ENCODE data around the gene STK26. TPM values are rescaled to one million over a fixed set of nuclear protein-coding genes. Genes with fewer than 3 reads are reported as not detected.
"Not testable (repeated sequence)": the region's sequence is repeated elsewhere in the genome, so short reads cannot be mapped to it uniquely, and the experiment has no call there.

Gene STK26
- total and polyA plus RNA-seq, 9 donors, result 1.9 to 11.6 (median 3.2) TPM

DNA sequence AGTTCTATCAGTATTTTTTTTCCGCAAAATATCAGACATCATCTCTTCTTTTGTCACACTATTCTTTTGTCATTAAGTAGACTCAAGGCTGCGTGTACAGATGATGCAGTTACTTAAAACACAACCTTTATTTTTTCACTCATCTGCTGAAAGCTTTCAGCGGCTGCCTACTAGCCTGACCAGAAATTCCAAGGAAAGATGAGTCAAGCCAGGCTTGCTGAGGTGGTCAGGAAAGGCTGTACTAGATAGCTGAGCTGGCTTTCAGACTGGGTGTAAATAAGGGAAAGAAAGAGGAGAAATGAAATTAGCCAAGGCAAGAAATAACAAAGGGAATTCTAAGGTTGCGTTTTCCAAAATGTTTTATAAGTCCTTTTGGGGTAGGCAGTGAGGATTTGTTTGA, 17.9 kb downstream of the STK26 start:
- intact Hi-C loops (cut with DNase I), result no loop called here
- no peak for TF ChIP-seq EP300 (IDR thresholded peaks at IDR 0.05)
- TF ChIP-seq, protein P1, sequence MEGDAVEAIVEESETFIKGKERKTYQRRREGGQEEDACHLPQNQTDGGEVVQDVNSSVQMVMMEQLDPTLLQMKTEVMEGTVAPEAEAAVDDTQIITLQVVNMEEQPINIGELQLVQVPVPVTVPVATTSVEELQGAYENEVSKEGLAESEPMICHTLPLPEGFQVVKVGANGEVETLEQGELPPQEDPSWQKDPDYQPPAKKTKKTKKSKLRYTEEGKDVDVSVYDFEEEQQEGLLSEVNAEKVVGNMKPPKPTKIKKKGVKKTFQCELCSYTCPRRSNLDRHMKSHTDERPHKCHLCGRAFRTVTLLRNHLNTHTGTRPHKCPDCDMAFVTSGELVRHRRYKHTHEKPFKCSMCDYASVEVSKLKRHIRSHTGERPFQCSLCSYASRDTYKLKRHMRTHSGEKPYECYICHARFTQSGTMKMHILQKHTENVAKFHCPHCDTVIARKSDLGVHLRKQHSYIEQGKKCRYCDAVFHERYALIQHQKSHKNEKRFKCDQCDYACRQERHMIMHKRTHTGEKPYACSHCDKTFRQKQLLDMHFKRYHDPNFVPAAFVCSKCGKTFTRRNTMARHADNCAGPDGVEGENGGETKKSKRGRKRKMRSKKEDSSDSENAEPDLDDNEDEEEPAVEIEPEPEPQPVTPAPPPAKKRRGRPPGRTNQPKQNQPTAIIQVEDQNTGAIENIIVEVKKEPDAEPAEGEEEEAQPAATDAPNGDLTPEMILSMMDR (IDR thresholded peaks at IDR 0.05), result no peak
- no peak for TF ChIP-seq POLR2A (IDR thresholded peaks at IDR 0.05)
- no peak overlapping the region for H3K4me3 ChIP-seq
- no peaks in the 10 kb centered on the region for H3K36me3 ChIP-seq
- no peaks in the 10 kb centered on the region for H3K9me3 ChIP-seq
- WGBS, 3 donors, result 60 to 68% (median 63%) methylated on average over 4 of the region's 4 CpGs
- H3K27me3 ChIP-seq, result no peaks in the 10 kb centered on the region
- H3K27ac ChIP-seq, result no peak overlapping the region
- H3K4me1 ChIP-seq (ENCODE audit: insufficient read depth), result no peaks in the 10 kb centered on the region
- DNase-seq, result no peak

DNA sequence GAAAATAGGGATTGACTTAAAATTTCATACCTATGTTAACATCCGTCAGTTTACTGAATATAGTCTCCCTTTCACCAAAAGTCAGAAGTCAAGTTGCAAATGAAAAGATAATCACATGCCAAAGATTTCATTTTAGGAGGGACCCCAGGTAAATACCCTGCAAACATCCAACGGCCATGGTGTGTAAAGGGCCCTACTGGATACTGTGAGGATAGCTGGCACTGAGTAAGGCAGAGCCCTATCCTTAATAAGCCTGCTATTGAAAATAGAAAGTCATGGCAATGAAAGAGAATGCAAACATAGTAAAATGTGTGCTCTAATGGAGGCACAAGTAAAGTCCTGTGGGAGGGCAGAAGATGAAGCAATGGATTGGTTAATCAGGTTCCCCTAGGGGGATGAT, 20.9 kb downstream of the STK26 start:
- 67 to 73% (median 68%) methylated on average over 2 of the region's 2 CpGs for WGBS, 3 donors

DNA sequence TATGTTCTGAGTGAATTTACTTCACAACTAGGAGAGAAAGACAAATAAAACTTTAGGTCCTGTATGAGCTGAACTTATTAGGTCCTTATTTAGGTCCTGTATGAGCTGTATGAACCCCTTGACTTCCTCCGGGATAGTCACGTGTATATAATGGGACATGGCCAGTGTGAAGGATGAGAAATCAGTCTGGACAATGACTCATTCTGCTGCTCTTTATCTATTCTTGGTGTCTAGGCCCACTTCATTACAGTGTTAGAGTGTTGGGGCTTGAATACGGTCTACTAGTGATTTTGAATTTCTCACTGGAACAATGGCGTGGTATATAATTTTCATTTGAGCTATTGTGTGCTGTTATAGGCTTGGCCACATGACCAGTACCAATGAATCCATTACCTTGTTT, 21.9 kb downstream of the STK26 start:
- no peak for DNase-seq
- no peak for TF ChIP-seq POLR2A (IDR thresholded peaks at IDR 0.05)
- TF ChIP-seq EP300 (IDR thresholded peaks at IDR 0.05), result no peak
- WGBS, 3 donors, result 76 to 82% (median 77%) methylated on average over 4 of the region's 4 CpGs
- intact Hi-C loops (cut with DNase I), result no loop called here
- no peaks in the 10 kb centered on the region for H3K27me3 ChIP-seq
- H3K4me3 ChIP-seq, result no peak overlapping the region
- H3K4me1 ChIP-seq (ENCODE audit: insufficient read depth), result no peaks in the 10 kb centered on the region
- H3K27ac ChIP-seq, result no peak overlapping the region
- no peaks in the 10 kb centered on the region for H3K36me3 ChIP-seq
- H3K9me3 ChIP-seq, result no peaks in the 10 kb centered on the region

More for the DNA sequence above, 20.9 kb downstream of the STK26 start:
- Histone ChIP-seq H3K27ac (no peak overlapping the region), H3K9me3 (no peaks in the 10 kb centered on the region), H3K27me3 (no peaks in the 10 kb centered on the region), H3K36me3 (no peaks in the 10 kb centered on the region), H3K4me3 (no peak overlapping the region), H3K4me1 (ENCODE audit: insufficient read depth) (no peaks in the 10 kb centered on the region)
- intact Hi-C loops (cut with DNase I), result no loop called here
- no peak for TF ChIP-seq POLR2A (IDR thresholded peaks at IDR 0.05)
- no peak for TF ChIP-seq EP300 (IDR thresholded peaks at IDR 0.05)
- TF ChIP-seq, protein P1 (IDR thresholded peaks at IDR 0.05), result no peak
- no peak for DNase-seq

DNA sequence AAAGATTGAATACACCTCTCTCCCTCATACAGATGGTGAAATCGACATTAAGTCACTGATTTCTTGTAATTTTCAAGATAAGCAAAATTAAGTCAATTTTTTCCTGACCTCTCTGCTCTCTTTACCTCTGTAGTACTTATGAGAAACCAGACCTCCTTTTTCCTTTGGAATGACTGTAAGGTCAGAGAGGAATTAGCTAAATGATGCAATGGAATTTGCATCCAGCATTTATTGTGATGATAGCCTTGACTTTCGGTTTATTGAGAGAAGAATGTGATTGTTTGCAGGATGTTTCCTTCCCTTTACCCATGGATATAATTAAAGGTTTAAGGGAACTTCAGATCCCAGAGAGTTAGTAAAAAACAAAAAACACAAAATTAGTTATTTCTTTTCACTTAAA, 22.4 kb downstream of the STK26 start:
- H3K4me1 ChIP-seq (ENCODE audit: insufficient read depth), result no peaks in the 10 kb centered on the region
- H3K4me3 ChIP-seq, result no peak overlapping the region
- intact Hi-C loops (cut with DNase I), result no loop called here
- 29 to 48% (median 30%) methylated on average over 2 of the region's 2 CpGs for WGBS, 3 donors
- no peaks in the 10 kb centered on the region for H3K9me3 ChIP-seq
- no peaks in the 10 kb centered on the region for H3K27me3 ChIP-seq
- H3K27ac ChIP-seq, result no peak overlapping the region
- TF ChIP-seq POLR2A (IDR thresholded peaks at IDR 0.05), result no peak
- TF ChIP-seq, protein P1 (IDR thresholded peaks at IDR 0.05), result no peak
- TF ChIP-seq EP300 (IDR thresholded peaks at IDR 0.05), result no peak
- no peaks in the 10 kb centered on the region for H3K36me3 ChIP-seq
- no peak for DNase-seq

DNA sequence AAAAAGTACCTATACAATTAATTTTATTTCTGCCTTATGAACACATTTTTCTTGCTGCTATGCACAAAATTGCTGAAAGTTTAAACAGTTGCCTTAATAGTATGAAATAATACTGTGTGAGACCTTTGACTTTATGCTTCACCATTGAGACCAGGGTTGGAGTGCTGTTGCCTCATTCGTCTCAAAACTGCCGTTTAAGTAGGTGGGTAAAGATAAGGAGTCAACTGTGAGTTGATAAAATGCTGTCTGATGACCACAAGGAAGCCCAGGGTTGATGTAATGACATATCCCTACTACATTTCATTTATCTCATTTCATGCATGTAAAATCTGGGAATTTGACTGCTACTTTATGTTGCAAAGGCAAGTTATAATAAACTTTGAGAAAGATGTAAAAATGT, 23.4 kb downstream of the STK26 start:
- H3K27ac ChIP-seq, result no peak overlapping the region
- H3K36me3 ChIP-seq, result no peaks in the 10 kb centered on the region
- intact Hi-C loops (cut with DNase I), result no loop called here
- 30 to 47% (median 37%) methylated on average over 2 of the region's 2 CpGs for WGBS, 3 donors
- no peak for DNase-seq
- H3K27me3 ChIP-seq, result no peaks in the 10 kb centered on the region
- TF ChIP-seq EP300 (IDR thresholded peaks at IDR 0.05) (no peak), POLR2A (IDR thresholded peaks at IDR 0.05) (no peak)
- TF ChIP-seq, protein P1 (IDR thresholded peaks at IDR 0.05), result no peak
- no peak overlapping the region for H3K4me3 ChIP-seq
- H3K4me1 ChIP-seq (ENCODE audit: insufficient read depth), result no peaks in the 10 kb centered on the region
- H3K9me3 ChIP-seq, result no peaks in the 10 kb centered on the region

DNA sequence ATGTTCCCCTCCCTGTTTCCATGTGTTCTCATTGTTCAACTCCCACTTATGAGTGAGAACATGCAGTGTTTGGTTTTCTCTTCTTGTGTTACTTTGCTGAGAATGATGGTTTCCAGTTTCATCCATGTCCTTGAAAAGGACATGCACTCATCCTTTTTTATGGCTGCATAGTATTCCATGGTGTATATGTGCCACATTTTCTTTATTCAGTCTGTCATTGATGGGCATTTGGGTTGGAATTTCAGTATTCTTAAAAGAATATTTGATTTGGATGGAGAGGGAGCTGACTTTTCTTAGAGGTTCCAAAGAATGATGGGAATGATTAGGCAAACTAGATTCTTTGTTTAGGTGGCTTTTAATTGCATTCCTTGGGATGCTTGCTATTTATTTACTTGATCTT, 28.7 kb downstream of the STK26 start:
- H3K4me3 ChIP-seq; H3K27me3 ChIP-seq; H3K4me1 ChIP-seq (ENCODE audit: insufficient read depth); intact Hi-C loops (cut with DNase I); H3K9me3 ChIP-seq; H3K27ac ChIP-seq; DNase-seq; H3K36me3 ChIP-seq: not testable (repeated sequence)

Measured in ovary (tissue), 9 donors.